Testis (tissue), 3 donors: Measurements from ENCODE around the gene B4GALNT4. TPM values are rescaled to one million over a fixed set of nuclear protein-coding genes. Genes with fewer than 3 reads are reported as not detected.
"Not testable (repeated sequence)": the region's sequence is repeated elsewhere in the genome, so short reads cannot be mapped to it uniquely, and the experiment has no call there.

Experiments
- DNase-seq: peaks from one replicate; pipeline ENCODE4 v3.0.0-alpha.2; 2019
- H3K27ac ChIP-seq, 2 donors: fragments of 200-600 bp; sonication (generic); one replicate each; pipeline ENCODE4 v1.5.1; 2019
- H3K27me3 ChIP-seq: fragments of 200-600 bp; sonication (generic); one replicate; pipeline ENCODE4 v1.5.1; 2019
- H3K36me3 ChIP-seq: fragments of 200-600 bp; sonication (generic); one replicate; pipeline ENCODE4 v1.5.1; 2017; ENCODE audit warnings: low read depth; ENCODE audit errors: missing control alignments
- H3K4me1 ChIP-seq: fragments of 200-600 bp; sonication (generic); one replicate; pipeline ENCODE4 v1.5.1; 2019
- H3K4me3 ChIP-seq, 2 donors: fragments of 200-600 bp; sonication (generic); one replicate each; pipeline ENCODE4 v1.5.1; 2017 to 2019
- H3K9me3 ChIP-seq: fragments of 200-600 bp; sonication (generic); one replicate; pipeline ENCODE4 v1.5.1; 2017
- CTCF ChIP-seq, 3 experiments: fragments of 450-650 bp in 2 of 3; fragments of 200-600 bp in 1 of 3; sonication (generic) in 1 of 3; IDR thresholded peaks; one replicate each; pipeline ENCODE4 v1.5.1; 2016 to 2019; ENCODE audit warnings: antibody characterized with exemption in 3 of 3, mild to moderate bottlenecking in 2 of 3, moderate library complexity in 1 of 3
- POLR2A ChIP-seq: fragments of 450-650 bp; IDR thresholded peaks from one replicate; pipeline ENCODE4 v1.6.1; 2017; ENCODE audit warnings: antibody characterized with exemption, mild to moderate bottlenecking, moderate library complexity
- WGBS, 2 donors: methylation state at CpG; one replicate each; pipeline ENCODE4 v1.1.5; 2018; 5-methylcytosine and 5-hydroxymethylcytosine counted together
- intact Hi-C: fragments of 100-400 bp; cut with DNase I; formaldehyde crosslinking; loops from one replicate; pipeline ENCODE4 v1.15.1; 2023; ENCODE audit warnings: low total_unique reads
- polyA plus RNA-seq: library from polyadenylated mRNA; stranded (reverse); fragments of 350-450 nt; fragmentation: Illumina TruSeq; extraction: RNeasy Lipid Tissue Mini Kit (QIAGEN cat#74804); gene quantifications from one replicate; pipeline ENCODE4 v1.2.3, GENCODE V29; 2014; ENCODE audit warnings: low read depth, low replicate concordance; ENCODE audit not compliant: insufficient read depth
- total RNA-seq, 2 donors: library from RNA; depleted of rRNA; stranded (reverse); fragments of >200 nt; gene quantifications; one replicate each; pipeline ENCODE4 v1.2.3, GENCODE V29; 2016

Gene B4GALNT4
- total and polyA plus RNA-seq, 3 donors from 2014 or later: 4.3 to 10.1 (median 7.2) TPM

DNA sequence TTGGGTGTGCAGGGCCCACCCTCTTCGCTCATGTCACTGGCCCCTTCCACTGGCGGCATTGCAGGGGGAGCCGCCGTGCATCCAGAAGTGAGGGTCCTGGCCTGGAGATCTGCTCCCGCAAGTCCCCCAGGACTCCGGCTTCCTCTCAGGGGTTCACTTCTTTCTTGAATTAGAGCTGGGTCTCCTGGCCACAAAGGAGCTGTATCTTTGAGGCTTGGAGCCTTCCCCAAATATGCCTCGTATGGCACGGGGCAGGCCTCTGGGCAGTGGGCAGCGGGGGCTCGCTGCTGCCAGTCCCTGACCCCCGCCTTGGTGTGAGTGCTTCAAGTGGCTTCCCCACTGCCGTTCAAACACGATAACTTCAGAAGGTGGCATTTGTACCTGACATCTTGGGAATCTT, 41.3 kb upstream of the B4GALNT4 start:
- H3K27me3 ChIP-seq: no peaks in the 10 kb centered on the region
- intact Hi-C loops: no loop called here
- no peaks in the 10 kb centered on the region for H3K36me3 ChIP-seq
- peak overlapping the region; percentile 91 to 94 for H3K27ac ChIP-seq
- no peak for DNase-seq
- H3K9me3 ChIP-seq: no peaks in the 10 kb centered on the region
- no peak overlapping the region for H3K4me3 ChIP-seq
- peaks cover 61% of the 10 kb centered on the region for H3K4me1 ChIP-seq
- WGBS, 2 donors: 77 to 85% methylated on average over 13 of the region's 13 CpGs
- no peak for TF ChIP-seq CTCF (IDR thresholded peaks at IDR 0.05)
- no peak for TF ChIP-seq POLR2A

DNA sequence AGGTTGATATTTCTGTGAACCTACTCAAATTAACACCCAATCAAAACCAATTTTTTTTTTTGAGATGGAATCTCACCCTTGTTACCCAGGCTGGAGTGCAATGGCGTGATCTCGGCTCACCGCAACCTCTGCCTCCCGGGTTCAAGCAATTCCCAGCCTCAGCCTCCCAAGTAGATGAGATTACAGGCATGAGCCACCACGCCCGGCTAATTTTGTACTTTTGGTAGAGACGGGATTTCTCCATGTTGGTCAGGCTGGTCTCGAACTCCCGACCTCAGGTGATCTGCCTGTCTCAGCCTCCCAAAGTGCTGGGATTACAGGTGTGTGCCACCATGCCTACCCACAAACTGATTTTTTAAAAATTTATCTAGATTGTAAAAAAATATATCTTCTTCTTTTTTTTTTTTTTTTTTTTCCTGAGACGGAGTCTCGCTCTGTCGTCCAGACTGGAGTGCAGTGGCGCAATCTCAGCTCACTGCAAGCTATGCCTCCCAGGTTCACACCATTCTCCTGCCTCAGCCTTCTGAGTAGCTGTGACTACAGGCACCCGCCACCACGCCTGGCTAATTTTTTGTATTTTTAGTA, 40.7 kb upstream of the B4GALNT4 start:
- intact Hi-C loops, DNase-seq: not testable (repeated sequence)
- WGBS, 2 donors: 76 to 77% methylated on average over 15 of the region's 15 CpGs

GRCh38 chr11:329886-330253, 39.4 kb upstream of the B4GALNT4 start:
- Histone ChIP-seq H3K9me3 (no peaks in the 10 kb centered on the region), H3K36me3 (no peaks in the 10 kb centered on the region), H3K27me3 (no peaks in the 10 kb centered on the region), H3K4me1 (peaks cover 55% of the 10 kb centered on the region), H3K27ac (peak overlapping the region; percentile 33 to 91), H3K4me3 (no peak overlapping the region)
- intact Hi-C loops: no loop called here
- 76 to 83% methylated on average over 2 of the region's 2 CpGs for WGBS, 2 donors
- no peak for DNase-seq
- TF ChIP-seq POLR2A (no peak), CTCF (IDR thresholded peaks at IDR 0.05) (no peak)

More for the DNA sequence above, 40.7 kb upstream of the B4GALNT4 start:
- not testable (repeated sequence) for H3K27me3 ChIP-seq, H3K4me3 ChIP-seq, H3K9me3 ChIP-seq, H3K36me3 ChIP-seq
- Histone ChIP-seq H3K27ac (peak overlapping the region; percentile 91 to 94), H3K4me1 (peaks cover 55% of the 10 kb centered on the region)

- WGBS, 2 donors: 72 to 79% methylated on average over 7 to 14 of the region's 14 CpGs
- H3K27me3 ChIP-seq: no peaks in the 10 kb centered on the region
- TF ChIP-seq CTCF (IDR thresholded peaks at IDR 0.05) (no peak), POLR2A (no peak)
- no peaks in the 10 kb centered on the region for H3K36me3 ChIP-seq
- peak overlapping the region in 1 of 2 donors; percentile 33 for H3K27ac ChIP-seq
- intact Hi-C loops: no loop called here
- H3K4me3 ChIP-seq: no peak overlapping the region
- H3K4me1 ChIP-seq: peaks cover 56% of the 10 kb centered on the region
- DNase-seq: no peak
- H3K9me3 ChIP-seq: no peaks in the 10 kb centered on the region
These were observed 39.0 kb upstream of the B4GALNT4 start for GRCh38 chr11:330307-330693.

GRCh38 chr11:330694-331357, 38.5 kb upstream of the B4GALNT4 start:
- peaks cover 56% of the 10 kb centered on the region for H3K4me1 ChIP-seq
- H3K9me3 ChIP-seq: no peaks in the 10 kb centered on the region
- no peaks in the 10 kb centered on the region for H3K36me3 ChIP-seq
- intact Hi-C loops: no loop called here
- no peak overlapping the region for H3K4me3 ChIP-seq
- DNase-seq: no peak
- WGBS, 2 donors: 86 to 92% methylated on average over 19 to 34 of the region's 34 CpGs
- H3K27me3 ChIP-seq: no peaks in the 10 kb centered on the region
- TF ChIP-seq CTCF (IDR thresholded peaks at IDR 0.05): no peak
- TF ChIP-seq POLR2A: no peak
- peak overlapping the region in 1 of 2 donors; percentile 33 for H3K27ac ChIP-seq
